SK-N-MC (cell line): ENCODE data around the gene TTC34.

Experiments
- DNase-seq: peaks from one replicate; pipeline ENCODE4 v3.0.0-alpha.2; 2011; ENCODE audit warnings: low read depth, low spot score
- H3K27ac ChIP-seq: fragments of 200-600 bp; sonication (generic); 2 replicates; pipeline ENCODE4 v1.5.1; 2016; ENCODE audit warnings: mixed run types
- H3K36me3 ChIP-seq: fragments of 200-600 bp; sonication (generic); 2 replicates; pipeline ENCODE4 v1.6.1; 2017; ENCODE audit warnings: antibody characterized with exemption, low read length, mixed read lengths; ENCODE audit not compliant: insufficient read depth
- H3K4me3 ChIP-seq: fragments of 200-600 bp; sonication (generic); 2 replicates; pipeline ENCODE4 v1.5.1; 2016
- H3K9ac ChIP-seq: fragments of 200-600 bp; sonication (generic); 2 replicates; pipeline ENCODE4 v1.8.0; 2017; ENCODE audit warnings: mixed run types, mixed read lengths; ENCODE audit not compliant: insufficient read length
- H3K9me3 ChIP-seq: fragments of 200-600 bp; sonication (generic); 2 replicates; pipeline ENCODE4 v1.6.1; 2017; ENCODE audit warnings: low read depth, mild to moderate bottlenecking, antibody characterized with exemption, low read length, moderate library complexity, mixed read lengths
- EZH2 ChIP-seq: fragments of 200-600 bp; sonication (generic); IDR thresholded peaks from one replicate; pipeline ENCODE4 v1.6.1; 2017; ENCODE audit warnings: antibody characterized with exemption
- FOXP2 ChIP-seq: optimal IDR thresholded peaks from 2 replicates; pipeline ENCODE3; 2011; ENCODE audit warnings: mild to moderate bottlenecking, moderate library complexity; ENCODE audit not compliant: insufficient read depth; ENCODE audit errors: extremely low read length, control extremely low read depth
- POLR2AphosphoS5 ChIP-seq: IDR thresholded peaks from 2 replicates; pipeline ENCODE4 v1.6.1; 2012; ENCODE audit warnings: mild to moderate bottlenecking, low read depth, low read length, borderline replicate concordance

The TTC34 gene

GRCh38 chr1:2635361-2636010 lies 166.0 kb downstream of the TTC34 start:
- no peaks in the 10 kb centered on the region for H3K36me3 ChIP-seq
- no peak overlapping the region for H3K9ac ChIP-seq
- H3K27ac ChIP-seq = no peak overlapping the region
- H3K4me3 ChIP-seq = no peak overlapping the region
- DNase-seq = no peak
- no peaks in the 10 kb centered on the region for H3K9me3 ChIP-seq
- TF ChIP-seq FOXP2 = no peak
- TF ChIP-seq EZH2 = no peak
- no peak for TF ChIP-seq POLR2AphosphoS5

GRCh38 chr1:2633936-2634491 lies 167.5 kb downstream of the TTC34 start:
- TF ChIP-seq EZH2 = no peak
- TF ChIP-seq FOXP2 = no peak
- no peak for TF ChIP-seq POLR2AphosphoS5
- Histone ChIP-seq H3K9ac (no peak overlapping the region), H3K4me3 (no peak overlapping the region), H3K27ac (no peak overlapping the region), H3K9me3 (no peaks in the 10 kb centered on the region), H3K36me3 (no peaks in the 10 kb centered on the region)
- DNase-seq = no peak

GRCh38 chr1:2633366-2633935 lies 168.0 kb downstream of the TTC34 start:
- H3K36me3 ChIP-seq = no peaks in the 10 kb centered on the region
- no peak overlapping the region for H3K27ac ChIP-seq
- no peak for DNase-seq
- no peak overlapping the region for H3K9ac ChIP-seq
- H3K9me3 ChIP-seq = no peaks in the 10 kb centered on the region
- TF ChIP-seq FOXP2 (no peak), EZH2 (no peak), POLR2AphosphoS5 (no peak)
- no peak overlapping the region for H3K4me3 ChIP-seq

- no peaks in the 10 kb centered on the region for H3K9me3 ChIP-seq
- no peaks in the 10 kb centered on the region for H3K36me3 ChIP-seq
- H3K4me3 ChIP-seq = no peak within 1 kb of the TSS
- TF ChIP-seq POLR2AphosphoS5 (no peak), FOXP2 (no peak), EZH2 (no peak)
- H3K27ac ChIP-seq = no peak within 1 kb of the TSS
- DNase-seq = no peak
- H3K9ac ChIP-seq = no peak within 1 kb of the TSS
Measured at GRCh38 chr1:2632561-2633361, 168.7 kb downstream of the TTC34 start, which contains the start of gene MMEL1. TSS of gene MMEL1 (minus strand) at chr1:2633016. CDS start at chr1:2629484, 3,532 bp downstream.

GRCh38 chr1:2632051-2632430 lies 169.5 kb downstream of the TTC34 start:
- no peak overlapping the region for H3K27ac ChIP-seq
- H3K36me3 ChIP-seq = no peaks in the 10 kb centered on the region
- TF ChIP-seq FOXP2 = no peak
- no peak for TF ChIP-seq POLR2AphosphoS5
- no peak for TF ChIP-seq EZH2
- H3K4me3 ChIP-seq = no peak overlapping the region
- no peak for DNase-seq
- no peaks in the 10 kb centered on the region for H3K9me3 ChIP-seq
- H3K9ac ChIP-seq = no peak overlapping the region

GRCh38 chr1:2631136-2632050 lies 170.1 kb downstream of the TTC34 start:
- Histone ChIP-seq H3K9ac (no peak overlapping the region), H3K4me3 (no peak overlapping the region), H3K36me3 (no peaks in the 10 kb centered on the region), H3K9me3 (no peaks in the 10 kb centered on the region), H3K27ac (no peak overlapping the region)
- no peak for TF ChIP-seq EZH2
- no peak for TF ChIP-seq FOXP2
- TF ChIP-seq POLR2AphosphoS5 = no peak
- DNase-seq = no peak

- TF ChIP-seq FOXP2 = no peak
- TF ChIP-seq POLR2AphosphoS5 = no peak
- no peak for TF ChIP-seq EZH2
Measured at GRCh38 chr1:2630498-2631135, 170.9 kb downstream of the TTC34 start.

More at GRCh38 chr1:2630498-2631135, 170.9 kb downstream of the TTC34 start:
- Histone ChIP-seq H3K9me3 (no peaks in the 10 kb centered on the region), H3K36me3 (no peaks in the 10 kb centered on the region), H3K4me3 (no peak overlapping the region), H3K9ac (no peak overlapping the region), H3K27ac (no peak overlapping the region)
- no peak for DNase-seq
